Measurements from ENCODE around the gene ASTN2.

The ASTN2 gene

GRCh38 chr9:116721411-116721810 lies 693.4 kb downstream of the ASTN2 start:
- no peak for DNase-seq

GRCh38 chr9:116720111-116720510 lies 694.7 kb downstream of the ASTN2 start:
- no peak for DNase-seq

- no peak for DNase-seq
Measured at GRCh38 chr9:116718111-116718510, 696.7 kb downstream of the ASTN2 start.

GRCh38 chr9:116717150-116717549 lies 697.7 kb downstream of the ASTN2 start:
- DNase-seq, result no peak

- no peak for DNase-seq
Measured at GRCh38 chr9:116716438-116716837, 698.4 kb downstream of the ASTN2 start.

- DNase-seq, result no peak
Measured at GRCh38 chr9:116715751-116716150, 699.1 kb downstream of the ASTN2 start.

GRCh38 chr9:116713271-116713670 lies 701.6 kb downstream of the ASTN2 start:
- DNase-seq, result no peak

- no peak for DNase-seq
Measured at GRCh38 chr9:116712781-116713180, 702.1 kb downstream of the ASTN2 start.

- DNase-seq, result no peak
Measured at GRCh38 chr9:116706310-116707290, 708.3 kb downstream of the ASTN2 start.

GRCh38 chr9:116705531-116705930 lies 709.3 kb downstream of the ASTN2 start:
- no peak for DNase-seq

GRCh38 chr9:116704470-116704869 lies 710.4 kb downstream of the ASTN2 start:
- DNase-seq, result no peak

GRCh38 chr9:116703634-116704033 lies 711.2 kb downstream of the ASTN2 start:
- DNase-seq, result no peak

GRCh38 chr9:116701940-116702642 lies 712.8 kb downstream of the ASTN2 start:
- DNase-seq, result no peak

- no peak for DNase-seq
Measured at GRCh38 chr9:116700882-116701865, 713.7 kb downstream of the ASTN2 start.

- DNase-seq, result no peak
Measured at GRCh38 chr9:116700279-116700678, 714.6 kb downstream of the ASTN2 start.

- DNase-seq, result no peak
Measured at GRCh38 chr9:116697887-116698286, 717.0 kb downstream of the ASTN2 start.

GRCh38 chr9:116697362-116697761 lies 717.5 kb downstream of the ASTN2 start:
- no peak for DNase-seq

GRCh38 chr9:116695438-116695837 lies 719.4 kb downstream of the ASTN2 start:
- peak; percentile 13 to 75 (median 61) for DNase-seq

- no peak for DNase-seq
Measured at GRCh38 chr9:116694785-116695291, 720.0 kb downstream of the ASTN2 start.

GRCh38 chr9:116693233-116693731 lies 721.6 kb downstream of the ASTN2 start:
- peak in 1 of 4 experiments; percentile 11 for DNase-seq

- peak; percentile 12 to 51 (median 43) for DNase-seq
Measured at GRCh38 chr9:116692616-116693015, 722.2 kb downstream of the ASTN2 start.

GRCh38 chr9:116691607-116692006 lies 723.2 kb downstream of the ASTN2 start:
- no peak for DNase-seq

Data from suppressor macrophage (primary cell).